Endodermal cell (in vitro differentiated cells): ENCODE results near the gene KDSR. TPM values are rescaled to one million over a fixed set of nuclear protein-coding genes. Genes with fewer than 3 reads are reported as not detected.

ENCODE experiments used
- DNase-seq: peaks from one replicate; pipeline ENCODE4 v3.0.0-alpha.2; 2017
- H3K27ac ChIP-seq: 2 replicates; pipeline ENCODE4 v1.5.1; 2013; ENCODE audit warnings: mild to moderate bottlenecking, low read depth, low read length, moderate library complexity
- H3K27me3 ChIP-seq: 2 replicates; pipeline ENCODE4 v1.6.1; 2013; ENCODE audit warnings: mild to moderate bottlenecking, low read length, moderate library complexity; ENCODE audit not compliant: insufficient read depth, control insufficient read depth, poor library complexity, severe bottlenecking
- H3K36me3 ChIP-seq: 2 replicates; pipeline ENCODE4 v1.7.0; 2013; ENCODE audit warnings: mild to moderate bottlenecking, low read length, moderate library complexity; ENCODE audit not compliant: control insufficient read depth, insufficient read depth
- H3K4me1 ChIP-seq: one replicate; pipeline ENCODE4 v1.7.0; 2013; ENCODE audit warnings: low read length; ENCODE audit not compliant: control insufficient read depth, insufficient read depth
- H3K4me3 ChIP-seq: 2 replicates; pipeline ENCODE4 v1.5.1; 2013; ENCODE audit warnings: mild to moderate bottlenecking, low read length, moderate library complexity
- H3K9ac ChIP-seq: 2 replicates; pipeline ENCODE4 v1.6.1; 2013; ENCODE audit warnings: mild to moderate bottlenecking, low read length, moderate library complexity; ENCODE audit not compliant: poor library complexity, severe bottlenecking; ENCODE audit errors: extremely low read depth
- H3K9me3 ChIP-seq: 2 replicates; pipeline ENCODE4 v1.6.1; 2013; ENCODE audit warnings: mild to moderate bottlenecking, low read length, moderate library complexity; ENCODE audit not compliant: control insufficient read depth
- H3K27ac Mint-ChIP-seq: 2 replicates; pipeline ENCODE4 v1.8.0; 2020; ENCODE audit warnings: mixed read lengths
- H3K27me3 Mint-ChIP-seq: 2 replicates; pipeline ENCODE4 v1.8.0; 2021; ENCODE audit warnings: mild to moderate bottlenecking, mixed read lengths; ENCODE audit not compliant: insufficient read depth
- H3K36me3 Mint-ChIP-seq: 2 replicates; pipeline ENCODE4 v1.8.0; 2020; ENCODE audit warnings: low read depth, mixed read lengths
- H3K4me1 Mint-ChIP-seq: 2 replicates; pipeline ENCODE4 v1.8.0; 2020; ENCODE audit warnings: mixed read lengths
- H3K4me3 Mint-ChIP-seq: 2 replicates; pipeline ENCODE4 v1.8.0; 2020; ENCODE audit warnings: mild to moderate bottlenecking, moderate library complexity, mixed read lengths
- H3K9me3 Mint-ChIP-seq: 2 replicates; pipeline ENCODE4 v1.8.0; 2020; ENCODE audit warnings: mild to moderate bottlenecking, mixed read lengths
- WGBS, 2 experiments: methylation state at CpG; one replicate each; pipeline versions ENCODE4 v1.1.5 to v1.1.7; 2013; ENCODE audit warnings: missing lambda C conversion rate in 2 of 2, mixed read lengths in 1 of 2; ENCODE audit not compliant: insufficient coverage in 1 of 2, insufficient read length in 1 of 2; 5-methylcytosine and 5-hydroxymethylcytosine counted together
- total RNA-seq, 2 donors: library from RNA; stranded (reverse); fragmentation: NEBNext Ultra II Directional in 1 of 2; extraction: Animal tissue kit (Norgen Biotek cat#: 25700) in 1 of 2; gene quantifications; 2 replicates in 1 of 2; 3 replicates in 1 of 2; pipeline ENCODE4 v1.2.1, GENCODE V29; 2021
- TF ChIP-seq, protein P1 (sequence below): fragments of 200-600 bp; sonication (generic); conservative IDR thresholded peaks from 2 replicates; pipeline ENCODE4 v1.5.0; 2021; ENCODE audit warnings: antibody characterized with exemption, mild to moderate bottlenecking

KDSR gene
- total RNA-seq, 2 donors from 2014 or later, result 39.3 to 51.0 TPM

DNA sequence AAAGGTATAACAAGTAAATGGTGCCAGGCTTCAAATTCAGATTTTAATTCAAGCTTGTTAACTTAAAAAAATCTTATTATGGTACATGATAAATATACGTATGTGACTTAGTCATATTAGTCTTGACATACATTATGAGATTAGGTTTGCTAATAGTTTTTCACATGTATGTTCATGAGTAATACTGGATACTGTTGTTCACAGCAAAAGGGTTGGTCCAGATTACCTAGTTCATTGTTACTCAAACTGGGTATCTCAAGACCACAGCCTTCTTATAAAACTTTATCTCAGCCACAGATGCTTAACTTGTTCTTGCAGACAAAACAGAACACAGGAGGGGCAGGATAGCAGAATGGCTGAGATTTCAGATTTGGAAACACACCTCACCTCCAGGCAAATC is 28.5 kb upstream of the KDSR start:
- peaks cover 87% of the 10 kb centered on the region for H3K36me3 ChIP-seq
- H3K27me3 Mint-ChIP-seq, result no peaks in the 10 kb centered on the region
- H3K9me3 Mint-ChIP-seq, result no peaks in the 10 kb centered on the region
- H3K36me3 Mint-ChIP-seq, result peaks cover 58% of the 10 kb centered on the region
- no peak overlapping the region for H3K4me3 Mint-ChIP-seq
- no peak overlapping the region for H3K4me3 ChIP-seq
- no peaks in the 10 kb centered on the region for H3K27me3 ChIP-seq
- no peak for DNase-seq
- H3K9me3 ChIP-seq, result no peaks in the 10 kb centered on the region
- no peak overlapping the region for H3K27ac Mint-ChIP-seq
- no peaks in the 10 kb centered on the region for H3K4me1 Mint-ChIP-seq
- no peaks in the 10 kb centered on the region for H3K4me1 ChIP-seq
- WGBS, 2 experiments, result 100% methylated on average over 1 of the region's 1 CpG; no CpG with 5 or more reads in 1 of the 2 experiments
- no peak overlapping the region for H3K9ac ChIP-seq
- no peak overlapping the region for H3K27ac ChIP-seq
- TF ChIP-seq, protein P1, sequence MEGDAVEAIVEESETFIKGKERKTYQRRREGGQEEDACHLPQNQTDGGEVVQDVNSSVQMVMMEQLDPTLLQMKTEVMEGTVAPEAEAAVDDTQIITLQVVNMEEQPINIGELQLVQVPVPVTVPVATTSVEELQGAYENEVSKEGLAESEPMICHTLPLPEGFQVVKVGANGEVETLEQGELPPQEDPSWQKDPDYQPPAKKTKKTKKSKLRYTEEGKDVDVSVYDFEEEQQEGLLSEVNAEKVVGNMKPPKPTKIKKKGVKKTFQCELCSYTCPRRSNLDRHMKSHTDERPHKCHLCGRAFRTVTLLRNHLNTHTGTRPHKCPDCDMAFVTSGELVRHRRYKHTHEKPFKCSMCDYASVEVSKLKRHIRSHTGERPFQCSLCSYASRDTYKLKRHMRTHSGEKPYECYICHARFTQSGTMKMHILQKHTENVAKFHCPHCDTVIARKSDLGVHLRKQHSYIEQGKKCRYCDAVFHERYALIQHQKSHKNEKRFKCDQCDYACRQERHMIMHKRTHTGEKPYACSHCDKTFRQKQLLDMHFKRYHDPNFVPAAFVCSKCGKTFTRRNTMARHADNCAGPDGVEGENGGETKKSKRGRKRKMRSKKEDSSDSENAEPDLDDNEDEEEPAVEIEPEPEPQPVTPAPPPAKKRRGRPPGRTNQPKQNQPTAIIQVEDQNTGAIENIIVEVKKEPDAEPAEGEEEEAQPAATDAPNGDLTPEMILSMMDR, result no peak

DNA sequence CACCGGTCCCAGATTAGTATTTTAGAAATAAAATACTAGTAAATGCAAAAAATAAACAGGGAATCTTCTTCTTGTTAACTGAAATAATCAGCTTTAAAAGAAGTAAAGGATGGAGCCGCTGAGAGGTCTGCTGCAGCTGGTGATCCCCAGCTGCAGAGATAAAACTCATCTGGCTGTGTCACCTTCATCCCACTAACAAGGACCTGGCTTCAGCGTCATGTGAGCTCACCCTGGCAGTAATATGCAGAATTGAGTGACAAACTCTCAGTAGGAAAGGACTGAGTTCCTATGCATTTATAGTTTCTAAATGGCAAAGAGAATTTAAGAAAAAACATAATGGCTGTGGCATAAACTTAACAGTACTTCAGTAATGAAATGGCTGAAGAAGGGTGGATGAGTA is 27.9 kb upstream of the KDSR start:
- Mint-ChIP-seq H3K4me1 (no peaks in the 10 kb centered on the region), H3K27ac (no peak overlapping the region), H3K36me3 (peaks cover 54% of the 10 kb centered on the region), H3K27me3 (no peaks in the 10 kb centered on the region), H3K9me3 (no peaks in the 10 kb centered on the region), H3K4me3 (no peak overlapping the region)
- Histone ChIP-seq H3K4me3 (no peak overlapping the region), H3K27ac (no peak overlapping the region), H3K9me3 (no peaks in the 10 kb centered on the region), H3K4me1 (no peaks in the 10 kb centered on the region), H3K9ac (no peak overlapping the region), H3K36me3 (peaks cover 86% of the 10 kb centered on the region), H3K27me3 (no peaks in the 10 kb centered on the region)
- no peak for DNase-seq
- 83 to 92% methylated on average over 1 to 2 of the region's 3 CpGs for WGBS, 2 experiments
- TF ChIP-seq, protein P1, result no peak

DNA sequence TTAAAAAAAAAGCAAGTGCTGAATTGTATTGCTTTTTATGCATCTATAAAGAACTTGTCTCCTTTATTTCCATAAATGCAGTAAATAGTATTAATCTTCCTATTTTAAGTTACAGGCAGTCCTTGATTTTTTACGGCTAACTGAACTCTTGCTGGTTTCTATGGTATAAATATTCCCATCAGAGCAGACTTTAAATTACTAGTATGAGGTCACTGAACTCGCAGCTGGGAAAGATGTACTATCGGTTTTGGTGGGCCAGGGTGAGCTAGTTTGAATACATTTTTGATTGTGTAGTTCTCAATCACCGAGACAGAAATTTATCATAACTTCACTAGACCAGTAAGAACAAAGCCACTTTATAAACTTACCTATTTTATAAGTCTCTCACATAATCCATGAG is 20.9 kb upstream of the KDSR start:
- H3K27me3 Mint-ChIP-seq, result no peaks in the 10 kb centered on the region
- no peaks in the 10 kb centered on the region for H3K27me3 ChIP-seq
- DNase-seq, result no peak
- H3K4me3 ChIP-seq, result no peak overlapping the region
- no peak overlapping the region for H3K27ac ChIP-seq
- H3K36me3 ChIP-seq, result peaks cover 34% of the 10 kb centered on the region
- WGBS, 2 experiments, result 86 to 91% methylated on average over 1 to 4 of the region's 4 CpGs
- no peak overlapping the region for H3K27ac Mint-ChIP-seq
- H3K4me1 Mint-ChIP-seq, result no peaks in the 10 kb centered on the region
- TF ChIP-seq, protein P1, result no peak
- no peaks in the 10 kb centered on the region for H3K9me3 Mint-ChIP-seq
- H3K9ac ChIP-seq, result no peak overlapping the region
- H3K9me3 ChIP-seq, result no peaks in the 10 kb centered on the region
- no peaks in the 10 kb centered on the region for H3K4me1 ChIP-seq
- no peak overlapping the region for H3K4me3 Mint-ChIP-seq
- peaks cover 13% of the 10 kb centered on the region for H3K36me3 Mint-ChIP-seq
